ENCODE results near the gene ADAM17. TPM values are rescaled to one million over a fixed set of nuclear protein-coding genes. Genes with fewer than 3 reads are reported as not detected.

ADAM17 gene
- total RNA-seq, 1 donor from 2014 or later, result 13.1 TPM

GRCh38 chr2:9539531-9539930 lies 16.1 kb downstream of the ADAM17 start:
- Histone ChIP-seq H3K36me3 (peaks cover 21% of the 10 kb centered on the region), H3K27ac (replicated peaks) (peak overlapping the region; percentile 71), H3K9me3 (replicated peaks) (no peaks in the 10 kb centered on the region), H3K4me3 (peak overlapping the region; percentile 2), H3K4me1 (peaks cover 39% of the 10 kb centered on the region), H3K27me3 (ENCODE audit: low read depth) (no peaks in the 10 kb centered on the region)
- intact Hi-C loops (cut with micrococcal nuclease), result no loop called here
- TF ChIP-seq CTCF (IDR thresholded peaks at IDR 0.05; ENCODE audit: borderline replicate concordance), result no peak
- DNase-seq, result no peak

- H3K4me3 ChIP-seq, result no peak overlapping the region
- H3K9me3 ChIP-seq (replicated peaks), result no peaks in the 10 kb centered on the region
- no peak for TF ChIP-seq CTCF (IDR thresholded peaks at IDR 0.05; ENCODE audit: borderline replicate concordance)
- DNase-seq, result no peak
- H3K27me3 ChIP-seq (ENCODE audit: low read depth), result no peaks in the 10 kb centered on the region
- intact Hi-C loops (cut with micrococcal nuclease), result no loop called here
- H3K4me1 ChIP-seq, result peaks cover 31% of the 10 kb centered on the region
- peaks cover 34% of the 10 kb centered on the region for H3K36me3 ChIP-seq
- H3K27ac ChIP-seq (replicated peaks), result peak overlapping the region; percentile 71
These were observed 17.6 kb downstream of the ADAM17 start for GRCh38 chr2:9538000-9538507.

- Histone ChIP-seq H3K27me3 (ENCODE audit: low read depth) (no peaks in the 10 kb centered on the region), H3K36me3 (peaks cover 42% of the 10 kb centered on the region), H3K4me1 (peaks cover 31% of the 10 kb centered on the region), H3K4me3 (no peak overlapping the region), H3K9me3 (replicated peaks) (no peaks in the 10 kb centered on the region), H3K27ac (replicated peaks) (no peak overlapping the region)
- intact Hi-C loops (cut with micrococcal nuclease), result no loop called here
- no peak for DNase-seq
- TF ChIP-seq CTCF (IDR thresholded peaks at IDR 0.05; ENCODE audit: borderline replicate concordance), result no peak
These were observed 19.1 kb downstream of the ADAM17 start for GRCh38 chr2:9536504-9536903.

GRCh38 chr2:9535177-9535576 lies 20.5 kb downstream of the ADAM17 start:
- Histone ChIP-seq H3K36me3 (peaks cover 42% of the 10 kb centered on the region), H3K4me3 (no peak overlapping the region), H3K27ac (replicated peaks) (no peak overlapping the region), H3K9me3 (replicated peaks) (no peaks in the 10 kb centered on the region), H3K27me3 (ENCODE audit: low read depth) (no peaks in the 10 kb centered on the region), H3K4me1 (peaks cover 28% of the 10 kb centered on the region)
- intact Hi-C loops (cut with micrococcal nuclease), result no loop called here
- no peak for DNase-seq
- TF ChIP-seq CTCF (IDR thresholded peaks at IDR 0.05; ENCODE audit: borderline replicate concordance), result no peak

- Histone ChIP-seq H3K9me3 (replicated peaks) (no peaks in the 10 kb centered on the region), H3K4me3 (no peak overlapping the region), H3K36me3 (peaks cover 55% of the 10 kb centered on the region), H3K4me1 (peaks cover 13% of the 10 kb centered on the region), H3K27me3 (ENCODE audit: low read depth) (no peaks in the 10 kb centered on the region), H3K27ac (replicated peaks) (no peak overlapping the region)
- DNase-seq, result no peak
- TF ChIP-seq CTCF (IDR thresholded peaks at IDR 0.05; ENCODE audit: borderline replicate concordance), result no peak
- intact Hi-C loops (cut with micrococcal nuclease), result no loop called here
These were observed 22.0 kb downstream of the ADAM17 start for GRCh38 chr2:9533663-9534062.
